ENCODE data around the gene GNB2. TPM values are rescaled to one million over a fixed set of nuclear protein-coding genes. Genes with fewer than 3 reads are reported as not detected.

Gene GNB2
- polyA plus RNA-seq, 1 donor (not counting 4 experiments of a cell fraction or from before 2014, with no cell fraction given): 87.2 TPM

DNA sequence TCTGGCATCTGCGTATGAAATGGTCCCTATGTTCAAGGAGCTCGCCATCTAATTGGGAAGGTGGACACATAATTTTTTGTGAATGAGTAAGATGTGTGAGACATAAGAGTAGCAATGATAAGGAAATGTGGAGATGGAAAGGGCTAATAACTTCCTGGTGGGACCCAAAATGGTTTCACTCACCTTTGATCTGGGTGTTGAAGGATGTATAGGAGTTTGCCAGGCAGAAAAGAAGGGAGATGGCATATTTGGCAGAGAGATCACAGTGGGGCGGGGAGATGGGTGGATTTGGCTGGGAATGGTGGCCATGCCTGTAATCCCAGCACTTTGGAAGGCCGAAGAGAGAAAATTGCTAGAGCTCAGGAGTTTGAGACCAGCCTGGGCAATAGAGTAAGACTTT, 36.9 kb downstream of the GNB2 start:
- FAIRE-seq: no peak
- H3K27me3 ChIP-seq (ENCODE audit: control insufficient read depth, extremely low read depth, insufficient read depth, low read length): no peaks in the 10 kb centered on the region
- dilution Hi-C loops (cut with MboI; ENCODE audit: extremely low pct_ligation_motif_present, low sequenced_read_pairs): loop anchor here (10.0 kb wide), 1 partner anchor 134 kb away; no protein-coding TSS in a partner anchor

DNA sequence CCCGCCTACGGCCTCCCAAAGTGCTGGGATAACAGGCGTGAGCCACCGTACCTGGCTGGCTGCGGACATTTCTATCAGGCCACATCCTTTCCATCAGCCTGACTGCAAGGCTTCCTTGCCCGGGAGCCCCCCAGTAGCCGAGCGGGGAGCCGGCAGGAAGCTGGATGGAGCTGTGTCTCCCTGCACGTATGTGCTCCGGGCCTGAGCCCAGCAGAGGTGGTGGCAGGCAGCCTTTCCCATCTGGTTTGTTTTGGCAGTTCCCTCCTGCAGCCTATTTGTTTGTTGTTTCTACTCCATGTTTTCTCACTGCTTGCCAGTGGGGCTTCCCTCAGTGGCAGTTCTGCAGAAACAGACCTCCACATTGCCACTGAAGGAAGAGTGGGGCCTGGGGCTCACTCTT, 37.8 kb downstream of the GNB2 start:
- H3K36me3 ChIP-seq (ENCODE audit: control insufficient read depth in 2 of 2, extremely low read depth in 1 of 2, insufficient read depth in 2 of 2, low read length in 2 of 2): peaks cover 0 to 12% of the 10 kb centered on the region in 2 experiments
- H3K27ac ChIP-seq (ENCODE audit: control insufficient read depth, insufficient read depth, low read length): no peak overlapping the region
- H4K20me1 ChIP-seq (ENCODE audit: control insufficient read depth, extremely low read depth, insufficient read depth, low read length): no peaks in the 10 kb centered on the region
- no peak for FAIRE-seq
- H3K4me1 ChIP-seq (ENCODE audit: control insufficient read depth, extremely low read depth, insufficient read depth, low read length): peaks cover 7% of the 10 kb centered on the region
- no peak overlapping the region for H2AFZ ChIP-seq (ENCODE audit: control insufficient read depth, low read length)
- dilution Hi-C loops (cut with MboI; ENCODE audit: extremely low pct_ligation_motif_present, low sequenced_read_pairs): loop anchor here (10.0 kb wide), 1 partner anchor 133 kb away; no protein-coding TSS in a partner anchor
- H3K4me2 ChIP-seq (ENCODE audit: control insufficient read depth, extremely low read depth, insufficient read depth, low read depth, low read length): no peak overlapping the region
- peaks cover 17% of the 10 kb centered on the region for H3K79me2 ChIP-seq (ENCODE audit: control insufficient read depth, insufficient read depth, low read length)
- H3K9me3 ChIP-seq (ENCODE audit: control insufficient read depth, low read depth, low read length): no peaks in the 10 kb centered on the region
- no peak for DNase-seq (ENCODE audit: low read depth, low spot score)
- no peaks in the 10 kb centered on the region for H3K27me3 ChIP-seq (ENCODE audit: control insufficient read depth, extremely low read depth, insufficient read depth, low read length)
- TF ChIP-seq, protein P1, sequence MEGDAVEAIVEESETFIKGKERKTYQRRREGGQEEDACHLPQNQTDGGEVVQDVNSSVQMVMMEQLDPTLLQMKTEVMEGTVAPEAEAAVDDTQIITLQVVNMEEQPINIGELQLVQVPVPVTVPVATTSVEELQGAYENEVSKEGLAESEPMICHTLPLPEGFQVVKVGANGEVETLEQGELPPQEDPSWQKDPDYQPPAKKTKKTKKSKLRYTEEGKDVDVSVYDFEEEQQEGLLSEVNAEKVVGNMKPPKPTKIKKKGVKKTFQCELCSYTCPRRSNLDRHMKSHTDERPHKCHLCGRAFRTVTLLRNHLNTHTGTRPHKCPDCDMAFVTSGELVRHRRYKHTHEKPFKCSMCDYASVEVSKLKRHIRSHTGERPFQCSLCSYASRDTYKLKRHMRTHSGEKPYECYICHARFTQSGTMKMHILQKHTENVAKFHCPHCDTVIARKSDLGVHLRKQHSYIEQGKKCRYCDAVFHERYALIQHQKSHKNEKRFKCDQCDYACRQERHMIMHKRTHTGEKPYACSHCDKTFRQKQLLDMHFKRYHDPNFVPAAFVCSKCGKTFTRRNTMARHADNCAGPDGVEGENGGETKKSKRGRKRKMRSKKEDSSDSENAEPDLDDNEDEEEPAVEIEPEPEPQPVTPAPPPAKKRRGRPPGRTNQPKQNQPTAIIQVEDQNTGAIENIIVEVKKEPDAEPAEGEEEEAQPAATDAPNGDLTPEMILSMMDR (optimal IDR thresholded peaks at IDR 0.05 in 1 of 3, IDR thresholded peaks at IDR 0.05 in 1 of 3, conservative IDR thresholded peaks at IDR 0.05 in 1 of 3; ENCODE audit: extremely low read depth in 1 of 3, insufficient read depth in 2 of 3, low read length in 3 of 3): no peak
- TF ChIP-seq EZH2 (IDR thresholded peaks at IDR 0.05; ENCODE audit: low read length): no peak
- H3K4me3 ChIP-seq (ENCODE audit: control insufficient read depth in 2 of 3, extremely low read depth in 1 of 3, insufficient read depth in 2 of 3, low read depth in 1 of 3, low read length in 3 of 3): no peak overlapping the region
- H3K9me1 ChIP-seq (ENCODE audit: control insufficient read depth, extremely low read depth, insufficient read depth, low read length): no peaks in the 10 kb centered on the region
- H3K9ac ChIP-seq (ENCODE audit: control insufficient read depth, extremely low read depth, insufficient read depth, low read length): no peak overlapping the region

More for the DNA sequence above, 36.9 kb downstream of the GNB2 start:
- H3K4me1 ChIP-seq (ENCODE audit: control insufficient read depth, extremely low read depth, insufficient read depth, low read length): peaks cover 8% of the 10 kb centered on the region
- no peak overlapping the region for H3K27ac ChIP-seq (ENCODE audit: control insufficient read depth, insufficient read depth, low read length)
- peaks cover 0 to 12% of the 10 kb centered on the region in 2 experiments for H3K36me3 ChIP-seq (ENCODE audit: control insufficient read depth in 2 of 2, extremely low read depth in 1 of 2, insufficient read depth in 2 of 2, low read length in 2 of 2)
- no peak overlapping the region for H3K9ac ChIP-seq (ENCODE audit: control insufficient read depth, extremely low read depth, insufficient read depth, low read length)
- H3K4me2 ChIP-seq (ENCODE audit: control insufficient read depth, extremely low read depth, insufficient read depth, low read depth, low read length): no peak overlapping the region
- no peaks in the 10 kb centered on the region for H3K9me1 ChIP-seq (ENCODE audit: control insufficient read depth, extremely low read depth, insufficient read depth, low read length)
- peaks cover 21% of the 10 kb centered on the region for H3K79me2 ChIP-seq (ENCODE audit: control insufficient read depth, insufficient read depth, low read length)
- no peak for TF ChIP-seq EZH2 (IDR thresholded peaks at IDR 0.05; ENCODE audit: low read length)
- TF ChIP-seq, protein P1 (optimal IDR thresholded peaks at IDR 0.05 in 1 of 3, IDR thresholded peaks at IDR 0.05 in 1 of 3, conservative IDR thresholded peaks at IDR 0.05 in 1 of 3; ENCODE audit: extremely low read depth in 1 of 3, insufficient read depth in 2 of 3, low read length in 3 of 3): no peak
- no peak overlapping the region for H3K4me3 ChIP-seq (ENCODE audit: control insufficient read depth in 2 of 3, extremely low read depth in 1 of 3, insufficient read depth in 2 of 3, low read depth in 1 of 3, low read length in 3 of 3)
- H3K9me3 ChIP-seq (ENCODE audit: control insufficient read depth, low read depth, low read length): no peaks in the 10 kb centered on the region
- H2AFZ ChIP-seq (ENCODE audit: control insufficient read depth, low read length): no peak overlapping the region
- no peak for DNase-seq (ENCODE audit: low read depth, low spot score)
- no peaks in the 10 kb centered on the region for H4K20me1 ChIP-seq (ENCODE audit: control insufficient read depth, extremely low read depth, insufficient read depth, low read length)
